Spleen (tissue), 11 donors: ENCODE results near the gene RRBP1. TPM values are rescaled to one million over a fixed set of nuclear protein-coding genes. Genes with fewer than 3 reads are reported as not detected.

Source experiments
- DNase-seq: peaks from one replicate; pipeline ENCODE4 v3.0.0-alpha.2; 2020
- H3K27ac ChIP-seq, 8 donors: fragments of 200-600 bp; sonication (generic) in 7 of 8; 1 replicate in 4 of 8; 2 replicates in 4 of 8; pipeline versions ENCODE4 v1.5.0 to v1.8.0; 2016 to 2021; ENCODE audit warnings: inconsistent platforms in 4 of 8, mild to moderate bottlenecking in 4 of 8, moderate library complexity in 1 of 8
- H3K27me3 ChIP-seq, 7 donors: fragments of 200-600 bp; sonication (generic) in 6 of 7; replicated peaks in 1 of 7; 1 replicate in 4 of 7; 2 replicates in 3 of 7; pipeline versions ENCODE4 v1.5.0 to v1.8.0; 2016 to 2021; ENCODE audit warnings: inconsistent platforms in 3 of 7, mild to moderate bottlenecking in 1 of 7
- H3K36me3 ChIP-seq, 6 donors: fragments of 200-600 bp; sonication (generic) in 5 of 6; 1 replicate in 4 of 6; 2 replicates in 2 of 6; pipeline versions ENCODE4 v1.5.0 to v1.8.0; 2016 to 2021; ENCODE audit warnings: inconsistent platforms in 2 of 6
- H3K4me1 ChIP-seq, 6 donors: fragments of 200-600 bp; sonication (generic) in 5 of 6; 1 replicate in 3 of 6; 2 replicates in 3 of 6; pipeline versions ENCODE4 v1.5.0 to v1.8.0; 2016 to 2021; ENCODE audit warnings: inconsistent platforms in 3 of 6
- H3K4me3 ChIP-seq, 8 donors: fragments of 200-600 bp; sonication (generic) in 7 of 8; 1 replicate in 4 of 8; 2 replicates in 4 of 8; pipeline versions ENCODE4 v1.5.0 to v1.8.0; 2016 to 2021; ENCODE audit warnings: inconsistent platforms in 4 of 8, mild to moderate bottlenecking in 4 of 8, moderate library complexity in 2 of 8
- H3K9me3 ChIP-seq, 8 donors: fragments of 200-600 bp; sonication (generic) in 7 of 8; 1 replicate in 4 of 8; 2 replicates in 4 of 8; pipeline versions ENCODE4 v1.5.0 to v1.8.0; 2016 to 2021; ENCODE audit warnings: inconsistent platforms in 4 of 8
- CTCF ChIP-seq, 11 experiments: fragments of 200-600 bp in 7 of 11; fragments of 450-650 bp in 4 of 11; sonication (generic) in 4 of 11; IDR thresholded peaks in 8 of 11; conservative IDR thresholded peaks in 3 of 11; 1 replicate in 7 of 11; 2 replicates in 4 of 11; pipeline versions ENCODE4 v1.4.0 to v1.8.0; 2016 to 2021; ENCODE audit warnings: antibody characterized with exemption in 11 of 11, inconsistent platforms in 4 of 11, mild to moderate bottlenecking in 1 of 11
- POLR2A ChIP-seq, 3 donors: fragments of 450-650 bp; IDR thresholded peaks; one replicate each; pipeline ENCODE4 v1.5.1; 2017; ENCODE audit warnings: antibody characterized with exemption in 3 of 3, mild to moderate bottlenecking in 1 of 3
- POLR2AphosphoS5 ChIP-seq, 3 donors: sonication (generic); formaldehyde crosslinking; IDR thresholded peaks; one replicate each; pipeline ENCODE4 v1.5.1; 2017; ENCODE audit warnings: antibody characterized with exemption in 3 of 3
- WGBS, 5 donors: extraction: QIAGEN DNeasy Blood & Tissue Kit in 3 of 5; methylation state at CpG; one replicate each; pipeline versions ENCODE4 v1.1.5 to v1.1.7; 2013 to 2018; 5-methylcytosine and 5-hydroxymethylcytosine counted together
- intact Hi-C: fragments of 100-400 bp; cut with DNase I; formaldehyde crosslinking; loops from one replicate; pipeline ENCODE4 v1.15.0; 2023; ENCODE audit warnings: low total_unique reads
- polyA plus RNA-seq, 3 donors: library from polyadenylated mRNA; stranded (reverse); fragments of 200-250 nt; gene quantifications; one replicate each; pipeline ENCODE4 v1.2.1, GENCODE V29; 2013
- total RNA-seq, 7 donors: library from RNA; depleted of rRNA in 3 of 7; stranded (reverse); fragments of >200 nt in 3 of 7; fragmentation: NEBNext Ultra II Directional in 4 of 7; extraction: Animal tissue kit (Norgen Biotek cat#: 25700) in 4 of 7; gene quantifications; one replicate each; pipeline versions ENCODE4 v1.1.0 to v1.2.1, GENCODE V29; 2016 to 2021
- donor health status: healthy with polysubstance abuse.
- donor health status: DM: no; HTN: no; CAD: no; lungs with moderate emphysema.
- donor health status: DM: no; HTN: no; CAD: no.
- donor health status: Bipolar disorder and iron deficiency.
- donor health status: healthy.
- donor health status: DM: no; HTN: no; CAD: no.
- donor health status: DM: yes; HTN: yes; CAD: no.

RRBP1 gene
- total and polyA plus RNA-seq, 10 donors: 17.0 to 164 (median 114) TPM

DNA sequence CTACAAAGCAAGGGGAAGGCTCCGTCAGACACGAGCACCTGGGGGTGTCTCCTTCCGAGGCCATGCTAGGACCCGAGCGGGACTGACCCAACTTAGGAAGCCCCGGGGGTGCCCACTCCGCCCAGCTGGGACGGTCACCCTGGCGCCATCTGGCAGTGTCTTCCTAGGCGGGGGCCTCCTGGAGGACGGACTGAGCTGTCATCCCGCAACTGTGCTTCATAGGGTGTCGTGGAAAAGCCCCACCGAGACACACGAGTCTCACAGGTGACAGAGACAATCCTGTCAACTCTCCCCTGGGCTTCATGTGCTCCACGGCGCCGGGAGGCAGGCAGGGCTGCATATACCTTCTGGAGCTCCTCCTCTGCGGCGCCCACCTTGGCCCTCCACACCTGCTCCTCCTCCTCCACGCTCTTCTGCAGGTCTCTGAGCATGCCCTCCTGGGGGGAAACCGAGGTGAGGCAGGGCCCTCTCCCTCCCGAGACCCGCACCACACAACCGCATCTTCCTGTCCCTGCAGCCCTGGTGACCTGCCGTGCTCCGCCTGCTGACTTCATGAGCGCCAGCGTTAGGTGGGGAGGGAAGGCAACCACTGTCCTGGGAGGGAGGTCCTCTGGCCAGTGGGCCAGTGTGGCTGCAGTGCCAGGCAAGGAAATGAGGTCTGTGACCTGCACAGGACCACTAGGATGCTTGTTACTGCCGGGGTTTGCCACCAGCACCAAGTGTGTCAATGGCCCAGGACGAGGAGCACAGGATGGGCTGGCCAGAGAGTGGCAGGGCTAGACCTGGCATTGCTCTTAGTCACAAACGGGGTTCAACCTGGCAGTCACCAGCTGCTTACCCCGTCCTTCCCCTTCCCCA lies 61.4 kb downstream of the RRBP1 start:
- DNase-seq: peak; percentile 70
- 91 to 94% (median 92%) methylated on average over 21 to 33 of the region's 33 CpGs for WGBS, 5 donors
- intact Hi-C loops: no loop called here
- Histone ChIP-seq H3K9me3 (no peaks in the 10 kb centered on the region), H3K4me3 (no peak overlapping the region), H3K4me1 (peaks cover 0 to 17% (median 4%) of the 10 kb centered on the region in 6 donors), H3K27me3 (no peaks in the 10 kb centered on the region), H3K27ac (no peak overlapping the region), H3K36me3 (peaks cover 0 to 100% (median 94%) of the 10 kb centered on the region in 6 donors)
- TF ChIP-seq POLR2AphosphoS5 (IDR thresholded peaks at IDR 0.05): peak in 1 of 3 donors; percentile 27
- no peak for TF ChIP-seq CTCF (IDR thresholded peaks at IDR 0.05 in 8 of 11, conservative IDR thresholded peaks at IDR 0.05 in 3 of 11)
- TF ChIP-seq POLR2A (IDR thresholded peaks at IDR 0.05): no peak

DNA sequence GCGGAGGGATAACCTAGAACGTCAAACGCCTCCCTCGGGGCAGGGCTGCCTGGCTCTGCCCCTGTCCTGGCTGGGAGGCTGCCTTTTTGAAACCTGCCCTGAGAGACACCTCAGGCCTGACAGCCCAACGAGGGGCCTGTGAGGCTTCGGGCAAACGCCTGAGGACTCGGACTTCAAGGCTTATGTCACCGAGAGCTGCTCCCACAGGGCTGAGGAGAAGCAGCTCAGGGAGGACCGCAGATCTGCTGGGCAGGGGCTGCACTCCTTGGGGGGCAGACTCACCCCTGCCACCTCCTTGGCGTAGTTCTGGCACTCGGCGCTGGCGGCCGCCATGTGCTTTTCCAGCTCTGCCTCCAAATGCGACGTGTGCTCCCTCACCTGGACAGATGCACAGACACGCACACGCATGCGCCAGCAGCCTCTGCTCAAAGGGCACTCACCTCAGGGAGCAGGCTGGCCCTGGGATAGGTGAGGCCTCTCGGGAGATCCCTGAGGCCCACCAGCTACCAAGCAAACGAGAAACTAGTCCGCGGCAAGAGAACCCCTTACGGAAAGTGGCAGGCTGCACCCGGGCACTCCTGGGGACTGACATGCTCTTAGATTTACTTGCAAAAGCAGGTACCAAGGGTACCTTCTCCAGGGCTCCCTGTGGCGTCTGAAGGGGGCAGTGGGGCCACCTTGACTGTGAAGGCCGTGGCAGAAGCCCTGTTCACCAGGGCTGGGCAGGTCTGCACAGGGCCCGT lies 62.5 kb downstream of the RRBP1 start:
- TF ChIP-seq POLR2AphosphoS5 (IDR thresholded peaks at IDR 0.05): peak in 2 of 3 donors; percentile 42 to 64
- no peak for TF ChIP-seq POLR2A (IDR thresholded peaks at IDR 0.05)
- TF ChIP-seq CTCF (IDR thresholded peaks at IDR 0.05 in 8 of 11, conservative IDR thresholded peaks at IDR 0.05 in 3 of 11): no peak
- intact Hi-C loops: loop anchor here (5.0 kb wide), 1 partner anchor 82 kb away; no protein-coding TSS in a partner anchor
- WGBS, 5 donors: 84 to 95% (median 91%) methylated on average over 21 to 29 of the region's 29 CpGs
- Histone ChIP-seq H3K9me3 (no peaks in the 10 kb centered on the region), H3K36me3 (peaks cover 0 to 100% (median 91%) of the 10 kb centered on the region in 6 donors), H3K4me1 (peaks cover 0 to 28% (median 9%) of the 10 kb centered on the region in 6 donors), H3K4me3 (no peak overlapping the region), H3K27me3 (no peaks in the 10 kb centered on the region), H3K27ac (no peak overlapping the region)
- DNase-seq: no peak

DNA sequence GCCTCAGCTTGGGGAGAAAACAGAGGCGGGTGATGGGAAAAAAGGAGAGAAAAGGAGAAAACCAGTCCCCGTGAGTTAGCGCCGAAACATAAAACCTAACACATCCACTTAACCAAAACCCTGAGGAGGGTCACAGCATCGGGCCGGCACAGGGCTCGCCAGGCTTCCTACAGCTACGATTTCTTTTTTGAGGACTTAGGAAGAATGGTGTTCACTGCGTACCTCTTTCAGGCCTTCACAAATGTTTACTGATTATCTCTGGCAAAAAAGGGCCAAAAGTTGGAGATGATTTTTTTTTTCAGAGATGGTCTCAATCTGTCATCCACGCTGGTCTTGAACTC lies 63.4 kb downstream of the RRBP1 start:
- 92 to 97% (median 96%) methylated on average over 10 of the region's 10 CpGs for WGBS, 5 donors
- intact Hi-C loops: loop anchor here (5.0 kb wide), 1 partner anchor 81 kb away; no protein-coding TSS in a partner anchor

More for the DNA sequence above, 63.4 kb downstream of the RRBP1 start:
- Histone ChIP-seq H3K27ac (no peak overlapping the region), H3K4me3 (no peak overlapping the region), H3K36me3 (peaks cover 0 to 100% (median 85%) of the 10 kb centered on the region in 6 donors), H3K27me3 (no peaks in the 10 kb centered on the region), H3K4me1 (peaks cover 0 to 34% (median 10%) of the 10 kb centered on the region in 6 donors), H3K9me3 (no peaks in the 10 kb centered on the region)
- TF ChIP-seq CTCF (IDR thresholded peaks at IDR 0.05 in 8 of 11, conservative IDR thresholded peaks at IDR 0.05 in 3 of 11): no peak
- TF ChIP-seq POLR2AphosphoS5 (IDR thresholded peaks at IDR 0.05): no peak
- TF ChIP-seq POLR2A (IDR thresholded peaks at IDR 0.05): no peak
- no peak for DNase-seq
